GM12875 (cell line): ENCODE measurements around the gene POLE.

Source experiments
- H3K4me3 ChIP-seq: one replicate; pipeline ENCODE4 v1.5.1; 2011; ENCODE audit warnings: low read depth, low read length, control low read depth
- TF ChIP-seq, protein P1 (sequence below): IDR thresholded peaks from 2 replicates; pipeline ENCODE4 v1.5.1; 2011; ENCODE audit warnings: low read depth, mild to moderate bottlenecking, control low read depth, inconsistent platforms, low read length, moderate library complexity, borderline replicate concordance; ENCODE audit not compliant: insufficient read depth

The POLE gene

DNA sequence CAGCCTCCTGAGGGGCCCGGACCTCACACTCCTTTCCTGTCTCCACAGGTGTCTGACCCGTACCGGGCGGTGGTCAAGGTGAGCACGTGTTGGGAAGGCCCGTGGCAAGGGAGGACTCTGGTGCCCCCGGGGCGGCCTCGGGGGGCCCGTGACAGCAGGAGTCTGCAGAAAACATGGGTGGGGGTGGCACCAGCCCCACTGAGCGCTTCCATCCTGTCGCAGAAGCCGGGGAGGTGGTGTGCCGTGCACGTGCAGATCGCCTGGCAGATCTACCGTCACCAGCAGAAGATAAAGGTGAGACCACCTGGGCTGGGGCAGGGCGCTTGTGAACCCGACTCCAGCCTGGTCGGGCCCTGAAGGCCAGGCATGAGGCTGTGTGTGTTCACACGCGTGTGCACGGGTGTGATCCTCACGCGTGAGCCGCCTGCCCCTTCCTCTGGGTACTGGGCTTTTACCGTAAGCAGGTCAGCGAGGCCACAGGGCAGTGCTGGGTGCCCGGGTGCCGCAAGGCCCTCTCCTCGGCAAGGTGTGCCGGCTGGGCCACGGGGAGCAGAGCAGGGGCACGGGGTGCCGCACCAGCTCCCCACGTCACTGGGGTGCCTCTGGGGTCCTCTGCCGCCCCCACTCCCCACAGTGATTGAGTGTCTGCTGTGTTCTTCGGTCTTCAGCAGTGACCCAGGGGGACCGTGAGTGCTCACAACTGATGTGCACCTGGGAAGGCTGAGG lies 112.7 kb downstream of the POLE start:
- TF ChIP-seq, protein P1, sequence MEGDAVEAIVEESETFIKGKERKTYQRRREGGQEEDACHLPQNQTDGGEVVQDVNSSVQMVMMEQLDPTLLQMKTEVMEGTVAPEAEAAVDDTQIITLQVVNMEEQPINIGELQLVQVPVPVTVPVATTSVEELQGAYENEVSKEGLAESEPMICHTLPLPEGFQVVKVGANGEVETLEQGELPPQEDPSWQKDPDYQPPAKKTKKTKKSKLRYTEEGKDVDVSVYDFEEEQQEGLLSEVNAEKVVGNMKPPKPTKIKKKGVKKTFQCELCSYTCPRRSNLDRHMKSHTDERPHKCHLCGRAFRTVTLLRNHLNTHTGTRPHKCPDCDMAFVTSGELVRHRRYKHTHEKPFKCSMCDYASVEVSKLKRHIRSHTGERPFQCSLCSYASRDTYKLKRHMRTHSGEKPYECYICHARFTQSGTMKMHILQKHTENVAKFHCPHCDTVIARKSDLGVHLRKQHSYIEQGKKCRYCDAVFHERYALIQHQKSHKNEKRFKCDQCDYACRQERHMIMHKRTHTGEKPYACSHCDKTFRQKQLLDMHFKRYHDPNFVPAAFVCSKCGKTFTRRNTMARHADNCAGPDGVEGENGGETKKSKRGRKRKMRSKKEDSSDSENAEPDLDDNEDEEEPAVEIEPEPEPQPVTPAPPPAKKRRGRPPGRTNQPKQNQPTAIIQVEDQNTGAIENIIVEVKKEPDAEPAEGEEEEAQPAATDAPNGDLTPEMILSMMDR = no peak
- H3K4me3 ChIP-seq = no peak overlapping the region
